Stimulated activated CD8-positive, alpha-beta memory T cell treated with anti-CD3 and anti-CD28 coated beads, Interleukin-4, amount 100 ng/mL, for 4 hours (primary cell): ENCODE data around the gene POLA1.

Experiments
- DNase-seq, 2 donors: peaks; one replicate each; pipeline ENCODE4 v3.0.0-alpha.2; 2020; ENCODE audit warnings: low read depth in 2 of 2, low spot score in 1 of 2

The POLA1 gene

GRCh38 chrX:24684048-24684447 lies 9.7 kb upstream of the POLA1 start:
- DNase-seq, result no peak

GRCh38 chrX:24692305-24692704 lies 1.4 kb upstream of the POLA1 start:
- no peak for DNase-seq

GRCh38 chrX:24694825-24695224 lies 1.1 kb downstream of the POLA1 start:
- DNase-seq, result no peak

- no peak for DNase-seq
Observed at GRCh38 chrX:24696294-24696693, 2.6 kb downstream of the POLA1 start.

- DNase-seq, result no peak
Observed at GRCh38 chrX:24702362-24703184, 8.9 kb downstream of the POLA1 start.

GRCh38 chrX:24703185-24703494 lies 9.4 kb downstream of the POLA1 start:
- no peak for DNase-seq

- DNase-seq, result no peak
Observed at GRCh38 chrX:24718771-24719170, 25.1 kb downstream of the POLA1 start.

- DNase-seq, result no peak
Observed at GRCh38 chrX:24720036-24720435, 26.3 kb downstream of the POLA1 start.

GRCh38 chrX:24728530-24728929 lies 34.8 kb downstream of the POLA1 start:
- no peak for DNase-seq

GRCh38 chrX:24732766-24733500 lies 39.2 kb downstream of the POLA1 start:
- DNase-seq, result no peak

- no peak for DNase-seq
Observed at GRCh38 chrX:24741330-24741729, 47.6 kb downstream of the POLA1 start.

GRCh38 chrX:24748196-24748595 lies 54.5 kb downstream of the POLA1 start:
- no peak for DNase-seq

GRCh38 chrX:24759786-24760185 lies 66.1 kb downstream of the POLA1 start:
- DNase-seq, result no peak

GRCh38 chrX:24760363-24761000 lies 66.8 kb downstream of the POLA1 start:
- no peak for DNase-seq

- no peak for DNase-seq
Observed at GRCh38 chrX:24761306-24761705, 67.6 kb downstream of the POLA1 start.

GRCh38 chrX:24763989-24764388 lies 70.3 kb downstream of the POLA1 start:
- no peak for DNase-seq

GRCh38 chrX:24767557-24767956 lies 73.8 kb downstream of the POLA1 start:
- DNase-seq, result no peak

GRCh38 chrX:24768556-24768955 lies 74.8 kb downstream of the POLA1 start:
- no peak for DNase-seq

- no peak for DNase-seq
Observed at GRCh38 chrX:24774650-24775049, 80.9 kb downstream of the POLA1 start.

GRCh38 chrX:24775891-24776290 lies 82.2 kb downstream of the POLA1 start:
- DNase-seq, result no peak

GRCh38 chrX:24777660-24778059 lies 83.9 kb downstream of the POLA1 start:
- no peak for DNase-seq

GRCh38 chrX:24782011-24782410 lies 88.3 kb downstream of the POLA1 start:
- DNase-seq, result no peak
